PC-9 (cell line): Measurements from ENCODE around the gene CHIT1.
A peak's percentile ranks its signal among the peaks of the same experiment; 100 is the strongest.

ENCODE experiments used
- CTCF ChIP-seq: fragments of 200-600 bp; sonication (generic); conservative IDR thresholded peaks from 2 replicates; pipeline ENCODE4 v1.6.1; 2017; ENCODE audit warnings: mixed run types, antibody characterized with exemption, mild to moderate bottlenecking, moderate library complexity
- EZH2 ChIP-seq: fragments of 200-600 bp; sonication (generic); IDR thresholded peaks from 2 replicates; pipeline ENCODE4 v1.8.0; 2017; ENCODE audit warnings: antibody characterized with exemption, low read depth

DNA sequence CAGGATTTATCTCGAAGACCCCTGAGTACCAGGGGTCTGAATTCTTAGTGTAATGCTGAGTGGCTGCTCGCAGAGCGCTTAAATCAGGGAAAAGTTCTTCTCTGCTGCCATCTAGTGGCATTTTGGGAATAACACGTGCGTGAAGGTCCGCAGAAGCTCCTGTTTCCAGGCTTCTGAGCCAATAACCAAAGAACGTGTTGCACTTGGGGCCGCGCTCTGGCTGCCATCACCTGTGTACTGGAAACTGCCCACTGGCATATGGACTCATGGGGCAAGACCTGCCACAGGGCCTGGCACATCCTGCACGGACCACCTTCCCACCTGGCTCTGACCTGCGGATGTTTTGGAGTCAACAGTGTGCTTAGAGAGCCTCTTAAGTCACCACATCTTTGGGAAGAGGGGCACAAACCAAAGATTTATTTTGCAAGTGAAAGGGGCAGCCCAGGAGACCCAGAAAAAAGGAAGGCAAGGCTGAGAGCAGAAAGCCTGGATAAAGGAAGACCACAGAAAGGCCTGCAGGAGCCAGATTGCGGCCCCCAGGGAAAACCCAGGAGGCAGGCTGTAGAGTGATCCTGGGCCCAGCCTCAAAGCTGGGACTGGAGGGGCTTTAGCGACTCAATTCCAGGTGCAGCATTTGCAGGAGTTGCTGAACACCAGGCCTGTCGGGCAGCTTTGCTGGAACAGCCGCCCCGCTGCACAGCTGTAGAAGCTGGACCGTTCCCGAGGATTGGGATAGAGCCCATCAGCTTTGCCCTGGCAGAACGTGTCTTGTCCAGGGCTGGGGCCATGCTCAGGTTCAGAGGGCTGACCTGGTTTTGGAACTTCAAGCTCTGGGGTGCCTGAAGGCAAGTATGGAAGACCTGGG, 13.0 kb downstream of the CHIT1 start:
- TF ChIP-seq EZH2 (no peak), CTCF (peak; percentile 86)
